Tibial artery (tissue), 4 donors: ENCODE results near the gene SGCA.
A peak's percentile ranks its signal among the peaks of the same experiment; 100 is the strongest.

ENCODE experiments used
- DNase-seq, 2 donors: peaks; one replicate each; pipeline ENCODE4 v3.0.0-alpha.2; 2019
- H3K27ac ChIP-seq, 2 donors: fragments of 200-600 bp; sonication (generic) in 1 of 2; 1 replicate in 1 of 2; 2 replicates in 1 of 2; pipeline ENCODE4 v1.5.1; 2018 to 2019; ENCODE audit warnings: mild to moderate bottlenecking in 1 of 2
- H3K27me3 ChIP-seq, 2 donors: fragments of 200-600 bp; sonication (generic) in 1 of 2; one replicate each; pipeline versions ENCODE4 v1.5.1 to v1.6.0; 2016 to 2019
- H3K36me3 ChIP-seq, 3 donors: fragments of 200-600 bp; sonication (generic) in 2 of 3; one replicate each; pipeline ENCODE4 v1.5.1; 2016 to 2019; ENCODE audit warnings: mild to moderate bottlenecking in 2 of 3
- H3K4me1 ChIP-seq, 4 donors: fragments of 200-600 bp; sonication (generic) in 2 of 4; 1 replicate in 3 of 4; 2 replicates in 1 of 4; pipeline ENCODE4 v1.5.1; 2016 to 2019
- H3K4me3 ChIP-seq, 2 donors: fragments of 200-600 bp; sonication (generic) in 1 of 2; 1 replicate in 1 of 2; 2 replicates in 1 of 2; pipeline ENCODE4 v1.5.1; 2018 to 2019; ENCODE audit warnings: mild to moderate bottlenecking in 2 of 2
- H3K9me3 ChIP-seq, 3 donors: fragments of 200-600 bp; sonication (generic) in 1 of 3; one replicate each; pipeline ENCODE4 v1.5.1; 2016 to 2019
- intact Hi-C: fragments of 100-400 bp; cut with DNase I; formaldehyde crosslinking; loops from one replicate; pipeline ENCODE4 v1.15.0; 2023; ENCODE audit warnings: low total_unique reads
- TF ChIP-seq, protein P1 (sequence below), 2 experiments: fragments of 200-600 bp in 1 of 2; fragments of 450-650 bp in 1 of 2; IDR thresholded peaks; one replicate each; pipeline ENCODE4 v1.5.1; 2017 to 2019; ENCODE audit warnings: antibody characterized with exemption in 2 of 2, mild to moderate bottlenecking in 1 of 2, moderate library complexity in 1 of 2

The SGCA gene

DNA sequence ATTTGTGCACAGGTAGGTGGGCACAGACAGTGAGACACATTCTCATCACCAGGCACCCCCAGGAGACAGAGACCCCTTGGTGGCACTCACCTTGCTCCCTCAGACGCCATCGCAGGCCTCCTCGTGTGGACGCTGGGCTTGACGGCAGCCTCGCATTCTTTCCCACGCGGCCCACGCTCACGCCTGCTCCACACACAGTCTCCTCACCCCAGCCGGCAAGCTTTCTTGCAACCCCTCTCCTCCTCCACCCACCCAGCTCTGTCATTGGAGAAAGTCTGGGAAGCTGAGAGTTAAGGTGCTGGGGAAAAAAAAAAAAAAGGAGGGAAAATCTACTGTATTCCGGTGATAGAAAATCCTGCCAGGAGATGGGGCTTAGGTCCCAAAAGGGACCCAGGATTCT lies 14.8 kb downstream of the SGCA start:
- TF ChIP-seq, protein P1, sequence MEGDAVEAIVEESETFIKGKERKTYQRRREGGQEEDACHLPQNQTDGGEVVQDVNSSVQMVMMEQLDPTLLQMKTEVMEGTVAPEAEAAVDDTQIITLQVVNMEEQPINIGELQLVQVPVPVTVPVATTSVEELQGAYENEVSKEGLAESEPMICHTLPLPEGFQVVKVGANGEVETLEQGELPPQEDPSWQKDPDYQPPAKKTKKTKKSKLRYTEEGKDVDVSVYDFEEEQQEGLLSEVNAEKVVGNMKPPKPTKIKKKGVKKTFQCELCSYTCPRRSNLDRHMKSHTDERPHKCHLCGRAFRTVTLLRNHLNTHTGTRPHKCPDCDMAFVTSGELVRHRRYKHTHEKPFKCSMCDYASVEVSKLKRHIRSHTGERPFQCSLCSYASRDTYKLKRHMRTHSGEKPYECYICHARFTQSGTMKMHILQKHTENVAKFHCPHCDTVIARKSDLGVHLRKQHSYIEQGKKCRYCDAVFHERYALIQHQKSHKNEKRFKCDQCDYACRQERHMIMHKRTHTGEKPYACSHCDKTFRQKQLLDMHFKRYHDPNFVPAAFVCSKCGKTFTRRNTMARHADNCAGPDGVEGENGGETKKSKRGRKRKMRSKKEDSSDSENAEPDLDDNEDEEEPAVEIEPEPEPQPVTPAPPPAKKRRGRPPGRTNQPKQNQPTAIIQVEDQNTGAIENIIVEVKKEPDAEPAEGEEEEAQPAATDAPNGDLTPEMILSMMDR (IDR thresholded peaks at IDR 0.05), result no peak
- intact Hi-C loops, result no loop called here
- Histone ChIP-seq H3K9me3 (no peaks in the 10 kb centered on the region), H3K36me3 (peaks cover 3 to 5% (median 4%) of the 10 kb centered on the region in 3 donors), H3K4me1 (peaks cover 0 to 57% (median 52%) of the 10 kb centered on the region in 4 donors), H3K27me3 (no peaks in the 10 kb centered on the region), H3K4me3 (no peak overlapping the region), H3K27ac (peak overlapping the region; percentile 98 to 99)
- no peak for DNase-seq

DNA sequence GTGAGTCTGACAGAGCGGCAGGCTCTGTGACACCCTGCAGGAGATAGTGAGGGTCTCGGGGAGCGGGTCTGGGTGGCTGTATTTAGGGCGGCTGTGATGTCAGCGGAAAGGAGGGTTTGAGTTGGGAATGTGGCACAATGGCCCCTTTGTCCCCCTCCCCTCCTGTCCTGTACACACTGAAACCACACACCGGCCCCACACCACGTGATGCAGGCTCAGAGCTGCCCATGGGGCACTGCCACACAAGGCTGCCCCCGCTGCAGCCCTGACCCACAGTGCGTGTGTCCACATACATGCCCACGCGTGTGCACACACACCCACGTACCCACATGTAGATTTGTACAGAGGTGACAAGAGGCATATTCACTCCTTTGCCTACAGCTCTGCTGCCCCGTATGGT lies 15.3 kb downstream of the SGCA start:
- Histone ChIP-seq H3K27me3 (no peaks in the 10 kb centered on the region), H3K9me3 (no peaks in the 10 kb centered on the region), H3K27ac (peak overlapping the region; percentile 98 to 99), H3K4me1 (peaks cover 0 to 57% (median 52%) of the 10 kb centered on the region in 4 donors), H3K36me3 (peaks cover 8 to 10% (median 9%) of the 10 kb centered on the region in 3 donors), H3K4me3 (no peak overlapping the region)
- intact Hi-C loops, result no loop called here
- DNase-seq, result no peak
- TF ChIP-seq, protein P1 (IDR thresholded peaks at IDR 0.05), result no peak

DNA sequence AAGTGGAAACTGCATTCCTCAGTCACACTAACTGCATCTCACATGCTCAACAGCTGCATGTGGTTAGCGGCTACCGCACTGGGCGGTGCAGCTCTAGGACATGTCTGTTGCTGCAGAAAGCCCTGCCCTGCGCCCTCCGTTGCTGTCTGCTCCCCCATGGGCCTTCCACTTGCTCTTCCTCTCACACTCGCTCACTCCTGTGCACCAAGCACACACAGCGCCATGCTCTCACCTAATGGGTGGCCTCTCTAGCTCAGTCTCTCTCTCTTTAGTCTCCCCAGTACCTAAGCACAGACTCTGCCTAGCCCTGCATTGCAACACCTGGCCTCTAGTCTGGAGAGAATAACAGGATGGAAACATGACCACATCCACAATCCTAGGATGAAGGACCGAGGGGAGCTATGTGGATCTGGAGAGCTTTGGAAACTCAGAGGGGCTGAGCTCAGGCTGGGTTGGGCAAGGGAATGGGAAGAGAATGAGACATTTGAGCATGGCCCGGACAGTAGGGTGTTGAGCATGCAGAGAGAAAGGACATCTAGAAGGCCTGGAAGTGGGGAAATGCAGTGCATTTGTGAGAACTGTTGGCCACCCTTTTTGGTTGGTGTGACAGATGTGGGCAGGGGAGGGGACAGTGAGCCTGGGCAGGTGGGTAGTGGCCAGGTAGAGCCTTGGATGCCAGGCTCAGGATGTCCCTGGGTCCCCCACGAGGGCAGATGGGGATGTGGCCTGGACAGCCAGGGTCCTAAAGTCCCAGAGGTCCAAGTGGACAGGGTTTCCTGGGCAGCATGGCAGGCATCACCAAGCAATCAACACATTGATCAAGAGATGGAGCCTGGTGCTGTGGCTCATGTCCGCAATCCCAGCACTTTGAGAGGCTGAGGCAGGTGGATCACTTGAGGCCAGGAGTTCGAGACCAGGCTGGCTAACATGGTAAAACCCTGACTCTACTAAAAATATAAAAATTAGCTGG lies 16.1 kb downstream of the SGCA start:
- H3K27ac ChIP-seq, result peak overlapping the region; percentile 98 to 99
- peaks cover 16 to 17% (median 16%) of the 10 kb centered on the region in 3 donors for H3K36me3 ChIP-seq
- intact Hi-C loops, result no loop called here
- no peak for DNase-seq
- no peaks in the 10 kb centered on the region for H3K27me3 ChIP-seq
- TF ChIP-seq, protein P1 (IDR thresholded peaks at IDR 0.05), result no peak
- H3K4me1 ChIP-seq, result peaks cover 0 to 55% (median 47%) of the 10 kb centered on the region in 4 donors
- H3K9me3 ChIP-seq, result no peaks in the 10 kb centered on the region
- H3K4me3 ChIP-seq, result no peak overlapping the region

GRCh38 chr17:50182783-50183420 lies 17.1 kb downstream of the SGCA start:
- Histone ChIP-seq H3K4me1 (peaks cover 0 to 55% (median 43%) of the 10 kb centered on the region in 4 donors), H3K27ac (peak overlapping the region; percentile 98 to 99), H3K4me3 (no peak overlapping the region), H3K36me3 (peaks cover 25 to 26% (median 26%) of the 10 kb centered on the region in 3 donors), H3K27me3 (no peaks in the 10 kb centered on the region), H3K9me3 (no peaks in the 10 kb centered on the region)
- no peak for DNase-seq
- TF ChIP-seq, protein P1 (IDR thresholded peaks at IDR 0.05), result no peak
- intact Hi-C loops, result no loop called here

- TF ChIP-seq, protein P1 (IDR thresholded peaks at IDR 0.05), result no peak
- intact Hi-C loops, result no loop called here
- peak overlapping the region; percentile 98 to 99 for H3K27ac ChIP-seq
- no peaks in the 10 kb centered on the region for H3K27me3 ChIP-seq
- no peaks in the 10 kb centered on the region for H3K9me3 ChIP-seq
- peaks cover 0 to 55% (median 40%) of the 10 kb centered on the region in 4 donors for H3K4me1 ChIP-seq
- H3K4me3 ChIP-seq, result no peak overlapping the region
- peaks cover 31 to 32% (median 32%) of the 10 kb centered on the region in 3 donors for H3K36me3 ChIP-seq
- DNase-seq, result no peak
Observed at GRCh38 chr17:50183421-50183994, 17.7 kb downstream of the SGCA start.
